SK-N-SH (cell line): ENCODE data around the gene FLT1. TPM values are rescaled to one million over a fixed set of nuclear protein-coding genes. Genes with fewer than 3 reads are reported as not detected.

ENCODE experiments used
- CTCF ChIA-PET: fragments of 300-600, 350-600 bp; formaldehyde crosslinking; extraction: SDS; loops from one replicate; lab custom pipeline; 2021; lab: Yijun Ruan, JAX
- POLR2A ChIA-PET: fragments of 350-600 bp; sonication (Branson Sonifier 250); formaldehyde crosslinking; extraction: SDS; loops from one replicate; lab custom pipeline; 2020; ENCODE audit warnings: antibody characterized with exemption, inconsistent platforms; lab: Yijun Ruan, JAX
- DNase-seq: peaks from one replicate; pipeline ENCODE4 v3.0.0; 2012
- H2AFZ ChIP-seq: fragments of 200-600 bp; sonication (generic); 2 replicates; pipeline ENCODE4 v1.8.1; 2016; ENCODE audit warnings: antibody characterized with exemption, mild to moderate bottlenecking, low read depth
- H3F3A ChIP-seq: fragments of 200-600 bp; sonication (generic); replicated peaks from 2 replicates; pipeline ENCODE3; 2016; ENCODE audit warnings: antibody characterized with exemption, mild to moderate bottlenecking; ENCODE audit not compliant: insufficient read depth
- H3K27ac ChIP-seq, 2 experiments: fragments of 200-500 bp in 1 of 2; fragments of 200-600 bp in 1 of 2; sonication (Bioruptor generic) in 1 of 2; sonication (generic), shearing (Covaris generic) in 1 of 2; 2 replicates each; pipeline versions ENCODE4 v1.5.1 to v1.6.1; 2014 to 2016; ENCODE audit warnings: low read depth in 2 of 2, inconsistent platforms in 1 of 2, low read length in 1 of 2, mild to moderate bottlenecking in 1 of 2, mixed read lengths in 1 of 2
- H3K27me3 ChIP-seq: fragments of 200-600 bp; sonication (generic), shearing (Covaris generic); 2 replicates; pipeline ENCODE4 v1.6.1; 2016; ENCODE audit warnings: mixed run types; ENCODE audit not compliant: insufficient read depth
- H3K36me3 ChIP-seq, 2 experiments: fragments of 200-500 bp in 1 of 2; fragments of 200-600 bp in 1 of 2; sonication (Bioruptor generic) in 1 of 2; sonication (generic) in 1 of 2; replicated peaks in 1 of 2; 2 replicates each; pipeline versions ENCODE3 to v1.5.1; 2014 to 2016; ENCODE audit warnings: low read length in 1 of 2, mild to moderate bottlenecking in 1 of 2; ENCODE audit not compliant: insufficient read depth in 2 of 2, control insufficient read depth in 1 of 2
- H3K4me1 ChIP-seq, 2 experiments: fragments of 200-500 bp in 1 of 2; fragments of 200-600 bp in 1 of 2; sonication (Bioruptor generic) in 1 of 2; sonication (generic), shearing (Covaris generic) in 1 of 2; 2 replicates each; pipeline versions ENCODE4 v1.5.1 to v1.6.1; 2014 to 2016; ENCODE audit warnings: low read depth in 1 of 2, low read length in 1 of 2, mixed run types in 1 of 2; ENCODE audit not compliant: insufficient read depth in 2 of 2, control insufficient read depth in 1 of 2
- H3K4me2 ChIP-seq: fragments of 200-600 bp; sonication (generic), shearing (Covaris generic); 2 replicates; pipeline ENCODE4 v1.6.1; 2017; ENCODE audit warnings: mixed run types
- H3K4me3 ChIP-seq, 2 experiments: fragments of 200-500 bp in 1 of 2; fragments of 200-600 bp in 1 of 2; sonication (Bioruptor generic) in 1 of 2; sonication (generic), shearing (Covaris generic) in 1 of 2; 2 replicates each; pipeline versions ENCODE4 v1.5.1 to v1.8.1; 2014 to 2016; ENCODE audit warnings: low read depth in 2 of 2, inconsistent platforms in 1 of 2, low read length in 1 of 2, mild to moderate bottlenecking in 1 of 2, mixed read lengths in 1 of 2, moderate library complexity in 1 of 2
- H3K79me2 ChIP-seq: fragments of 200-600 bp; sonication (generic); 2 replicates; pipeline ENCODE4 v1.8.1; 2017; ENCODE audit warnings: mild to moderate bottlenecking; ENCODE audit not compliant: insufficient read depth
- H3K9ac ChIP-seq: fragments of 200-600 bp; sonication (generic); 2 replicates; pipeline ENCODE4 v1.6.1; 2017; ENCODE audit warnings: mixed run types
- H3K9me2 ChIP-seq: fragments of 200-600 bp; sonication (generic); 2 replicates; pipeline ENCODE4 v1.6.1; 2017; ENCODE audit warnings: mixed run types
- H3K9me3 ChIP-seq: fragments of 200-600 bp; sonication (generic); 2 replicates; pipeline ENCODE4 v1.6.1; 2017; ENCODE audit warnings: mixed run types, mild to moderate bottlenecking, moderate library complexity
- H4K20me1 ChIP-seq: fragments of 200-600 bp; sonication (generic); 2 replicates; pipeline ENCODE4 v1.6.1; 2017; ENCODE audit warnings: mild to moderate bottlenecking, mixed run types; ENCODE audit not compliant: insufficient read depth
- FOXM1 ChIP-seq: IDR thresholded peaks from 2 replicates; pipeline ENCODE4 v1.4.0; 2012; ENCODE audit warnings: low read depth, mild to moderate bottlenecking
- MEF2A ChIP-seq: IDR thresholded peaks from 2 replicates; pipeline ENCODE4 v1.4.0; 2012; ENCODE audit warnings: low read depth, borderline replicate concordance
- MXI1 ChIP-seq: IDR thresholded peaks from 2 replicates; pipeline ENCODE4 v1.6.1; 2012; ENCODE audit warnings: mild to moderate bottlenecking, low read depth, low read length, improper control_type of control experiment
- NFIC ChIP-seq: IDR thresholded peaks from 2 replicates; pipeline ENCODE4 v1.4.0; 2012; ENCODE audit warnings: borderline replicate concordance
- NRF1 ChIP-seq: IDR thresholded peaks from 2 replicates; pipeline ENCODE4 v1.6.1; 2012; ENCODE audit warnings: low read depth, mild to moderate bottlenecking, low read length
- POLR2AphosphoS5 ChIP-seq: IDR thresholded peaks from 2 replicates; pipeline ENCODE4 v1.6.1; 2012; ENCODE audit warnings: low read depth, low read length
- RCOR1 ChIP-seq: fragments of 150-350 bp; IDR thresholded peaks from 2 replicates; pipeline ENCODE4 v1.6.1; 2017; ENCODE audit warnings: antibody characterized with exemption, low read length
- SIN3A ChIP-seq: IDR thresholded peaks from 2 replicates; pipeline ENCODE4 v1.6.1; 2012; ENCODE audit warnings: low read depth, mild to moderate bottlenecking, low read length, moderate library complexity, borderline replicate concordance
- TCF12 ChIP-seq: IDR thresholded peaks from 2 replicates; pipeline ENCODE4 v1.4.0; 2012
- TEAD4 ChIP-seq: IDR thresholded peaks from 2 replicates; pipeline ENCODE4 v1.4.0; 2012; ENCODE audit warnings: mild to moderate bottlenecking, borderline replicate concordance; ENCODE audit not compliant: insufficient read depth
- YY1 ChIP-seq: IDR thresholded peaks from 2 replicates; pipeline ENCODE4 v1.4.0; 2012; ENCODE audit warnings: low read depth, mild to moderate bottlenecking
- WGBS: methylation state at CpG from one replicate; pipeline ENCODE4 v1.1.6; 2017; ENCODE audit warnings: low lambda C conversion rate; 5-methylcytosine and 5-hydroxymethylcytosine counted together
- polyA plus RNA-seq, 3 experiments: library from polyadenylated mRNA; depleted of rRNA; stranded (reverse); fragments of >200 nt; gene quantifications; 2 replicates each; pipeline ENCODE4 v1.2.3, GENCODE V29; 2012

FLT1 gene
- polyA plus RNA-seq, 1 of the 3 experiments (the other 2 are of a cell fraction): 0.20 TPM

- TF ChIP-seq TCF12: no peak
- TF ChIP-seq MXI1: no peak
- no peak for TF ChIP-seq TEAD4
- H4K20me1 ChIP-seq: no peaks in the 10 kb centered on the region
- DNase-seq: no peak
- no peaks in the 10 kb centered on the region for H3K36me3 ChIP-seq
- POLR2A ChIA-PET: no interaction called here
- no peaks in the 10 kb centered on the region for H3K4me1 ChIP-seq
- no peak overlapping the region for H3K9ac ChIP-seq
- CTCF ChIA-PET: no interaction called here
- no peaks in the 10 kb centered on the region for H3F3A ChIP-seq
- H3K27ac ChIP-seq: no peak overlapping the region
- H3K9me3 ChIP-seq: peaks cover 4% of the 10 kb centered on the region; the same call in 1 of the 2 replicates
- H3K4me3 ChIP-seq: no peak overlapping the region
- no peaks in the 10 kb centered on the region for H3K9me2 ChIP-seq
- 0 out of 2 replicates have a peak overlapping the region, but pooled peaks have one; percentile 15 for H3K4me2 ChIP-seq
- H2AFZ ChIP-seq: no peak overlapping the region
- H3K27me3 ChIP-seq: peaks cover 5% of the 10 kb centered on the region; the same call in 1 of the 2 replicates
- 4% methylated on average over 6 of the region's 6 CpGs for WGBS
- no peaks in the 10 kb centered on the region for H3K79me2 ChIP-seq
These were observed 45.7 kb upstream of the FLT1 start for GRCh38 chr13:28540612-28541011.

- POLR2A ChIA-PET: no interaction called here
- no peaks in the 10 kb centered on the region for H4K20me1 ChIP-seq
- no peak overlapping the region for H3K27ac ChIP-seq
- no peaks in the 10 kb centered on the region for H3K36me3 ChIP-seq
- 16% methylated on average over 2 of the region's 2 CpGs for WGBS
- H2AFZ ChIP-seq: no peak overlapping the region
- no peak overlapping the region for H3K4me3 ChIP-seq
- CTCF ChIA-PET: interaction anchor here (0.6 kb wide), 1 partner anchor 140 kb away, joined by 3 read pairs; no protein-coding TSS in a partner anchor
- DNase-seq: no peak
- H3K4me2 ChIP-seq: no peak overlapping the region
- H3K79me2 ChIP-seq: no peaks in the 10 kb centered on the region
- H3K27me3 ChIP-seq: peaks cover 8% of the 10 kb centered on the region; the same call in 1 of the 2 replicates
- TF ChIP-seq YY1: no peak
- H3K4me1 ChIP-seq: no peaks in the 10 kb centered on the region
- H3K9me3 ChIP-seq: peaks cover 4% of the 10 kb centered on the region; the same call in 1 of the 2 replicates
- no peaks in the 10 kb centered on the region for H3K9me2 ChIP-seq
- H3K9ac ChIP-seq: no peak overlapping the region
- H3F3A ChIP-seq: no peaks in the 10 kb centered on the region
These were observed 44.8 kb upstream of the FLT1 start for GRCh38 chr13:28539625-28540286.

- CTCF ChIA-PET: no interaction called here
- no peaks in the 10 kb centered on the region for H4K20me1 ChIP-seq
- WGBS: 22% methylated on average over 3 of the region's 3 CpGs
- no peak for TF ChIP-seq POLR2AphosphoS5
- no peak for TF ChIP-seq MEF2A
- no peak for TF ChIP-seq RCOR1
- TF ChIP-seq NRF1: no peak
- no peak for TF ChIP-seq NFIC
- TF ChIP-seq FOXM1: no peak
- TF ChIP-seq SIN3A: no peak
- no peak for DNase-seq
- POLR2A ChIA-PET: no interaction called here
- H3K36me3 ChIP-seq: no peaks in the 10 kb centered on the region
- H3K9me2 ChIP-seq: no peaks in the 10 kb centered on the region
- no peak overlapping the region for H3K4me2 ChIP-seq
- H3K27ac ChIP-seq: no peak overlapping the region
- H3K27me3 ChIP-seq: peaks cover 10% of the 10 kb centered on the region; the same call in 1 of the 2 replicates
- H3K4me3 ChIP-seq: no peak overlapping the region
- H3K9ac ChIP-seq: no peak overlapping the region
- H3F3A ChIP-seq: no peaks in the 10 kb centered on the region
- no peaks in the 10 kb centered on the region for H3K79me2 ChIP-seq
- H2AFZ ChIP-seq: no peak overlapping the region
- H3K4me1 ChIP-seq: no peaks in the 10 kb centered on the region
- peaks cover 3% of the 10 kb centered on the region; the same call in 1 of the 2 replicates for H3K9me3 ChIP-seq
These were observed 44.0 kb upstream of the FLT1 start for GRCh38 chr13:28538932-28539331.
